SK-N-SH treated with all-trans-retinoic acid at 6 μM for 48 hours (cell line): Measurements from ENCODE around the gene GPC5.

Experiments
- OSR1 ChIP-seq: fragments of 250-450 bp; sonication (Bioruptor Pico); IDR thresholded peaks from 2 replicates; pipeline ENCODE4 v1.8.0; 2022; ENCODE audit warnings: moderate library complexity, mild to moderate bottlenecking, inconsistent platforms
- TOX ChIP-seq: fragments of 250-450 bp; sonication (Bioruptor Pico); IDR thresholded peaks from 2 replicates; pipeline ENCODE4 v1.8.0; 2021; ENCODE audit warnings: mild to moderate bottlenecking, moderate library complexity, borderline replicate concordance
- ZFP3 ChIP-seq: fragments of 250-450 bp; sonication (Bioruptor Pico); IDR thresholded peaks from 2 replicates; pipeline ENCODE4 v1.5.0; 2020; ENCODE audit warnings: mild to moderate bottlenecking, moderate library complexity

GRCh38 chr13:92272177-92272576 lies 873.8 kb downstream of the GPC5 start:
- TF ChIP-seq ZFP3 (no peak), TOX (CRISPR knock-in tag) (no peak), OSR1 (CRISPR knock-in tag) (no peak)
